Sigmoid colon (tissue), 4 donors: ENCODE results near the gene ZNF789.

Experiments used
- CTCF ChIP-seq, 4 experiments: fragments of 450-650 bp in 3 of 4; fragments of 200-600 bp in 1 of 4; IDR thresholded peaks; one replicate each; pipeline ENCODE4 v1.5.1; 2016 to 2019; ENCODE audit warnings: antibody characterized with exemption in 4 of 4, mild to moderate bottlenecking in 3 of 4, moderate library complexity in 2 of 4
- EP300 ChIP-seq, 4 donors: sonication (generic); formaldehyde crosslinking; IDR thresholded peaks; one replicate each; pipeline ENCODE4 v1.6.1; 2017; ENCODE audit warnings: antibody characterized with exemption in 4 of 4
- POLR2A ChIP-seq, 2 donors: fragments of 450-650 bp; IDR thresholded peaks; one replicate each; pipeline ENCODE4 v1.6.1; 2016; ENCODE audit warnings: antibody characterized with exemption in 2 of 2, mild to moderate bottlenecking in 2 of 2, moderate library complexity in 2 of 2
- POLR2AphosphoS5 ChIP-seq, 4 donors: sonication (generic); formaldehyde crosslinking; IDR thresholded peaks; one replicate each; pipeline ENCODE4 v1.6.1; 2017; ENCODE audit warnings: antibody characterized with exemption in 4 of 4

- TF ChIP-seq CTCF (IDR thresholded peaks at IDR 0.05) (no peak), POLR2AphosphoS5 (IDR thresholded peaks at IDR 0.05) (no peak), POLR2A (IDR thresholded peaks at IDR 0.05) (no peak), EP300 (IDR thresholded peaks at IDR 0.05) (no peak)
These were observed 34.6 kb upstream of the ZNF789 start for GRCh38 chr7:99437946-99438572.
